OCI-LY3 (cell line): Measurements from ENCODE around the gene KRT6B.

ENCODE experiments used
- H2AFZ ChIP-seq: fragments of 200-600, 300-600 bp; shearing (Covaris generic); 2 replicates; pipeline ENCODE4 v1.6.0; 2014; ENCODE audit warnings: antibody characterized with exemption, low read depth, low read length
- H3K27ac ChIP-seq: fragments of 200-600, 300-600 bp; sonication (generic); 2 replicates; pipeline ENCODE4 v1.5.1; 2014; ENCODE audit warnings: mild to moderate bottlenecking, low read length, moderate library complexity, mixed read lengths
- H3K27me3 ChIP-seq: fragments of 200-600, 300-600 bp; sonication (generic); 2 replicates; pipeline ENCODE4 v1.6.1; 2014; ENCODE audit warnings: low read depth, low read length, mixed read lengths
- H3K36me3 ChIP-seq: fragments of 200-600, 300-600 bp; sonication (generic); replicated peaks from 2 replicates; pipeline ENCODE3; 2014; ENCODE audit warnings: low read depth, low read length, mixed read lengths
- H3K4me1 ChIP-seq: fragments of 300-600, 200-600 bp; sonication (generic); 2 replicates; pipeline ENCODE4 v1.6.1; 2014; ENCODE audit warnings: low read length, mixed read lengths
- H3K4me2 ChIP-seq: fragments of 200-600, 300-600 bp; sonication (generic); 2 replicates; pipeline ENCODE4 v1.6.1; 2014; ENCODE audit warnings: low read length, mixed read lengths
- H3K4me3 ChIP-seq: fragments of 300-600, 200-600 bp; sonication (generic); 2 replicates; pipeline ENCODE4 v1.5.1; 2014; ENCODE audit warnings: antibody characterized with exemption, mild to moderate bottlenecking, low read length, moderate library complexity
- H3K79me2 ChIP-seq: fragments of 300-600, 200-600 bp; shearing (Covaris generic); 2 replicates; pipeline ENCODE4 v1.6.1; 2014; ENCODE audit warnings: mild to moderate bottlenecking, low read length, mixed read lengths
- H3K9ac ChIP-seq: fragments of 300-600, 200-600 bp; shearing (Covaris generic); 2 replicates; pipeline ENCODE4 v1.6.0; 2014; ENCODE audit warnings: mild to moderate bottlenecking, low read length, moderate library complexity
- H3K9me3 ChIP-seq: fragments of 200-600, 300-600 bp; shearing (Covaris generic); 2 replicates; pipeline ENCODE4 v1.6.1; 2014; ENCODE audit warnings: low read length, mixed read lengths; ENCODE audit not compliant: insufficient read depth
- H4K20me1 ChIP-seq: fragments of 200-600, 300-600 bp; sonication (generic); 2 replicates; pipeline ENCODE4 v1.6.1; 2016; ENCODE audit warnings: low read length, mixed read lengths; ENCODE audit not compliant: insufficient read depth
- CTCF ChIP-seq: fragments of 200-600, 300-600 bp; sonication (generic); IDR thresholded peaks from 2 replicates; pipeline ENCODE4 v1.5.1; 2014; ENCODE audit warnings: antibody characterized with exemption, low read length, low read depth
- EZH2phosphoT487 ChIP-seq: fragments of 200-600 bp; shearing (Covaris generic); IDR thresholded peaks from 2 replicates; pipeline ENCODE4 v1.6.1; 2018; ENCODE audit warnings: antibody characterized with exemption, mixed run types, low read depth

The KRT6B gene

GRCh38 chr12:52446367-52447045 lies 5.4 kb downstream of the KRT6B start:
- TF ChIP-seq CTCF: no peak
- TF ChIP-seq EZH2phosphoT487: no peak
- Histone ChIP-seq H3K4me3 (no peak overlapping the region), H2AFZ (no peak overlapping the region), H3K79me2 (no peaks in the 10 kb centered on the region), H3K27me3 (peaks cover 32% of the 10 kb centered on the region), H3K4me1 (peaks cover 10% of the 10 kb centered on the region), H3K9me3 (no peaks in the 10 kb centered on the region), H3K9ac (no peak overlapping the region), H3K27ac (no peak overlapping the region), H3K36me3 (no peaks in the 10 kb centered on the region), H4K20me1 (no peaks in the 10 kb centered on the region), H3K4me2 (no peak overlapping the region)

- Histone ChIP-seq H3K79me2 (no peaks in the 10 kb centered on the region), H3K4me1 (peaks cover 17% of the 10 kb centered on the region), H3K27me3 (peaks cover 33% of the 10 kb centered on the region), H3K9ac (no peak overlapping the region), H2AFZ (no peak overlapping the region), H3K36me3 (no peaks in the 10 kb centered on the region), H3K4me2 (no peak overlapping the region), H3K4me3 (no peak overlapping the region), H3K9me3 (no peaks in the 10 kb centered on the region), H3K27ac (no peak overlapping the region), H4K20me1 (no peaks in the 10 kb centered on the region)
- TF ChIP-seq EZH2phosphoT487: no peak
- no peak for TF ChIP-seq CTCF
Observed at GRCh38 chr12:52445876-52446275, 6.1 kb downstream of the KRT6B start.

GRCh38 chr12:52444647-52445595 lies 7.0 kb downstream of the KRT6B start:
- H3K79me2 ChIP-seq: no peaks in the 10 kb centered on the region
- peaks cover 17% of the 10 kb centered on the region for H3K4me1 ChIP-seq
- no peaks in the 10 kb centered on the region for H3K36me3 ChIP-seq
- no peaks in the 10 kb centered on the region for H4K20me1 ChIP-seq
- TF ChIP-seq EZH2phosphoT487 (no peak), CTCF (no peak)
- no peak overlapping the region for H2AFZ ChIP-seq
- H3K4me3 ChIP-seq: no peak overlapping the region
- no peak overlapping the region for H3K9ac ChIP-seq
- no peak overlapping the region for H3K27ac ChIP-seq
- H3K4me2 ChIP-seq: no peak overlapping the region
- H3K27me3 ChIP-seq: peaks cover 33% of the 10 kb centered on the region
- no peaks in the 10 kb centered on the region for H3K9me3 ChIP-seq

- H3K27ac ChIP-seq: no peak overlapping the region
- no peaks in the 10 kb centered on the region for H3K9me3 ChIP-seq
- no peak overlapping the region for H2AFZ ChIP-seq
- H3K79me2 ChIP-seq: no peaks in the 10 kb centered on the region
- no peaks in the 10 kb centered on the region for H3K36me3 ChIP-seq
- H3K9ac ChIP-seq: no peak overlapping the region
- H4K20me1 ChIP-seq: no peaks in the 10 kb centered on the region
- H3K4me2 ChIP-seq: no peak overlapping the region
- H3K4me1 ChIP-seq: peaks cover 17% of the 10 kb centered on the region
- no peak overlapping the region for H3K4me3 ChIP-seq
- peaks cover 33% of the 10 kb centered on the region for H3K27me3 ChIP-seq
- no peak for TF ChIP-seq EZH2phosphoT487
- TF ChIP-seq CTCF: no peak
Observed at GRCh38 chr12:52443966-52444365, 8.0 kb downstream of the KRT6B start.
